ENCODE measurements around the gene PCDH9.

Gene PCDH9

GRCh38 chr13:67224148-67224846, 5.8 kb downstream of the PCDH9 start:
- Histone ChIP-seq H3K36me3 (ENCODE audit: control insufficient read depth in 1 of 2, insufficient read depth in 2 of 2, low read length in 2 of 2) (no peaks in the 10 kb centered on the region), H3K27ac (ENCODE audit: low read depth, low read length) (no peak overlapping the region), H3K4me3 (ENCODE audit: low read depth in 1 of 2, low read length in 2 of 2) (peak overlapping the region in 1 of 2 donors; percentile 18), H3K9me3 (ENCODE audit: control insufficient read depth in 1 of 2, low read length in 2 of 2) (no peaks in the 10 kb centered on the region), H3K27me3 (ENCODE audit: control insufficient read depth in 1 of 2, insufficient read depth in 2 of 2, low read length in 2 of 2) (peaks cover 4% of the 10 kb centered on the region in 2 donors), H3K9ac (ENCODE audit: low read depth in 1 of 2, low read length in 2 of 2) (no peak overlapping the region), H3K4me1 (ENCODE audit: control insufficient read depth in 1 of 2, insufficient read depth in 2 of 2, low read length in 2 of 2) (no peaks in the 10 kb centered on the region)

GRCh38 chr13:67223742-67224141, 6.4 kb downstream of the PCDH9 start:
- Histone ChIP-seq H3K4me3 (ENCODE audit: low read depth in 1 of 2, low read length in 2 of 2) (no peak overlapping the region), H3K27me3 (ENCODE audit: control insufficient read depth in 1 of 2, insufficient read depth in 2 of 2, low read length in 2 of 2) (peaks cover 4% of the 10 kb centered on the region in 2 donors), H3K27ac (ENCODE audit: low read depth, low read length) (no peak overlapping the region), H3K36me3 (ENCODE audit: control insufficient read depth in 1 of 2, insufficient read depth in 2 of 2, low read length in 2 of 2) (no peaks in the 10 kb centered on the region), H3K4me1 (ENCODE audit: control insufficient read depth in 1 of 2, insufficient read depth in 2 of 2, low read length in 2 of 2) (no peaks in the 10 kb centered on the region), H3K9me3 (ENCODE audit: control insufficient read depth in 1 of 2, low read length in 2 of 2) (no peaks in the 10 kb centered on the region), H3K9ac (ENCODE audit: low read depth in 1 of 2, low read length in 2 of 2) (no peak overlapping the region)

GRCh38 chr13:67223024-67223423, 7.1 kb downstream of the PCDH9 start:
- Histone ChIP-seq H3K27me3 (ENCODE audit: control insufficient read depth in 1 of 2, insufficient read depth in 2 of 2, low read length in 2 of 2) (peaks cover 0 to 4% of the 10 kb centered on the region in 2 donors), H3K9me3 (ENCODE audit: control insufficient read depth in 1 of 2, low read length in 2 of 2) (no peaks in the 10 kb centered on the region), H3K36me3 (ENCODE audit: control insufficient read depth in 1 of 2, insufficient read depth in 2 of 2, low read length in 2 of 2) (no peaks in the 10 kb centered on the region), H3K4me1 (ENCODE audit: control insufficient read depth in 1 of 2, insufficient read depth in 2 of 2, low read length in 2 of 2) (no peaks in the 10 kb centered on the region), H3K9ac (ENCODE audit: low read depth in 1 of 2, low read length in 2 of 2) (no peak overlapping the region), H3K4me3 (ENCODE audit: low read depth in 1 of 2, low read length in 2 of 2) (no peak overlapping the region), H3K27ac (ENCODE audit: low read depth, low read length) (no peak overlapping the region)

- no peak overlapping the region for H3K27ac ChIP-seq (ENCODE audit: low read depth, low read length)
- H3K27me3 ChIP-seq (ENCODE audit: control insufficient read depth in 1 of 2, insufficient read depth in 2 of 2, low read length in 2 of 2): no peaks in the 10 kb centered on the region
- no peaks in the 10 kb centered on the region for H3K36me3 ChIP-seq (ENCODE audit: control insufficient read depth in 1 of 2, insufficient read depth in 2 of 2, low read length in 2 of 2)
- H3K9ac ChIP-seq (ENCODE audit: low read depth in 1 of 2, low read length in 2 of 2): no peak overlapping the region
- H3K4me1 ChIP-seq (ENCODE audit: control insufficient read depth in 1 of 2, insufficient read depth in 2 of 2, low read length in 2 of 2): no peaks in the 10 kb centered on the region
- no peaks in the 10 kb centered on the region for H3K9me3 ChIP-seq (ENCODE audit: control insufficient read depth in 1 of 2, low read length in 2 of 2)
- H3K4me3 ChIP-seq (ENCODE audit: low read depth in 1 of 2, low read length in 2 of 2): no peak overlapping the region
These were observed 8.4 kb downstream of the PCDH9 start for GRCh38 chr13:67221630-67222226.

- Histone ChIP-seq H3K9ac (ENCODE audit: low read depth in 1 of 2, low read length in 2 of 2) (no peak overlapping the region), H3K27ac (ENCODE audit: low read depth, low read length) (no peak overlapping the region), H3K27me3 (ENCODE audit: control insufficient read depth in 1 of 2, insufficient read depth in 2 of 2, low read length in 2 of 2) (no peaks in the 10 kb centered on the region), H3K9me3 (ENCODE audit: control insufficient read depth in 1 of 2, low read length in 2 of 2) (no peaks in the 10 kb centered on the region), H3K4me3 (ENCODE audit: low read depth in 1 of 2, low read length in 2 of 2) (no peak overlapping the region), H3K36me3 (ENCODE audit: control insufficient read depth in 1 of 2, insufficient read depth in 2 of 2, low read length in 2 of 2) (no peaks in the 10 kb centered on the region), H3K4me1 (ENCODE audit: control insufficient read depth in 1 of 2, insufficient read depth in 2 of 2, low read length in 2 of 2) (no peaks in the 10 kb centered on the region)
These were observed 11.0 kb downstream of the PCDH9 start for GRCh38 chr13:67219113-67219512.

- no peak overlapping the region for H3K9ac ChIP-seq (ENCODE audit: low read depth in 1 of 2, low read length in 2 of 2)
- H3K4me1 ChIP-seq (ENCODE audit: control insufficient read depth in 1 of 2, insufficient read depth in 2 of 2, low read length in 2 of 2): no peaks in the 10 kb centered on the region
- H3K27ac ChIP-seq (ENCODE audit: low read depth, low read length): no peak overlapping the region
- H3K36me3 ChIP-seq (ENCODE audit: control insufficient read depth in 1 of 2, insufficient read depth in 2 of 2, low read length in 2 of 2): no peaks in the 10 kb centered on the region
- no peaks in the 10 kb centered on the region for H3K9me3 ChIP-seq (ENCODE audit: control insufficient read depth in 1 of 2, low read length in 2 of 2)
- no peak overlapping the region for H3K4me3 ChIP-seq (ENCODE audit: low read depth in 1 of 2, low read length in 2 of 2)
- no peaks in the 10 kb centered on the region for H3K27me3 ChIP-seq (ENCODE audit: control insufficient read depth in 1 of 2, insufficient read depth in 2 of 2, low read length in 2 of 2)
These were observed 12.3 kb downstream of the PCDH9 start for GRCh38 chr13:67217880-67218279.

- Histone ChIP-seq H3K36me3 (ENCODE audit: control insufficient read depth in 1 of 2, insufficient read depth in 2 of 2, low read length in 2 of 2) (no peaks in the 10 kb centered on the region), H3K27ac (ENCODE audit: low read depth, low read length) (no peak overlapping the region), H3K9ac (ENCODE audit: low read depth in 1 of 2, low read length in 2 of 2) (no peak overlapping the region), H3K9me3 (ENCODE audit: control insufficient read depth in 1 of 2, low read length in 2 of 2) (no peaks in the 10 kb centered on the region), H3K27me3 (ENCODE audit: control insufficient read depth in 1 of 2, insufficient read depth in 2 of 2, low read length in 2 of 2) (no peaks in the 10 kb centered on the region), H3K4me1 (ENCODE audit: control insufficient read depth in 1 of 2, insufficient read depth in 2 of 2, low read length in 2 of 2) (no peaks in the 10 kb centered on the region), H3K4me3 (ENCODE audit: low read depth in 1 of 2, low read length in 2 of 2) (no peak overlapping the region)
These were observed 13.3 kb downstream of the PCDH9 start for GRCh38 chr13:67216864-67217263.

- Histone ChIP-seq H3K27me3 (ENCODE audit: control insufficient read depth in 1 of 2, insufficient read depth in 2 of 2, low read length in 2 of 2) (no peaks in the 10 kb centered on the region), H3K9me3 (ENCODE audit: control insufficient read depth in 1 of 2, low read length in 2 of 2) (no peaks in the 10 kb centered on the region), H3K36me3 (ENCODE audit: control insufficient read depth in 1 of 2, insufficient read depth in 2 of 2, low read length in 2 of 2) (no peaks in the 10 kb centered on the region), H3K9ac (ENCODE audit: low read depth in 1 of 2, low read length in 2 of 2) (no peak overlapping the region), H3K27ac (ENCODE audit: low read depth, low read length) (no peak overlapping the region), H3K4me1 (ENCODE audit: control insufficient read depth in 1 of 2, insufficient read depth in 2 of 2, low read length in 2 of 2) (no peaks in the 10 kb centered on the region), H3K4me3 (ENCODE audit: low read depth in 1 of 2, low read length in 2 of 2) (no peak overlapping the region)
These were observed 19.9 kb downstream of the PCDH9 start for GRCh38 chr13:67210208-67210607.

- Histone ChIP-seq H3K36me3 (ENCODE audit: control insufficient read depth in 1 of 2, insufficient read depth in 2 of 2, low read length in 2 of 2) (no peaks in the 10 kb centered on the region), H3K4me3 (ENCODE audit: low read depth in 1 of 2, low read length in 2 of 2) (no peak overlapping the region), H3K27ac (ENCODE audit: low read depth, low read length) (no peak overlapping the region), H3K4me1 (ENCODE audit: control insufficient read depth in 1 of 2, insufficient read depth in 2 of 2, low read length in 2 of 2) (no peaks in the 10 kb centered on the region), H3K27me3 (ENCODE audit: control insufficient read depth in 1 of 2, insufficient read depth in 2 of 2, low read length in 2 of 2) (no peaks in the 10 kb centered on the region), H3K9ac (ENCODE audit: low read depth in 1 of 2, low read length in 2 of 2) (no peak overlapping the region), H3K9me3 (ENCODE audit: control insufficient read depth in 1 of 2, low read length in 2 of 2) (no peaks in the 10 kb centered on the region)
These were observed 21.6 kb downstream of the PCDH9 start for GRCh38 chr13:67208552-67208951.

GRCh38 chr13:67204764-67205163, 25.4 kb downstream of the PCDH9 start:
- H3K4me3 ChIP-seq (ENCODE audit: low read depth in 1 of 2, low read length in 2 of 2): no peak overlapping the region
- H3K9me3 ChIP-seq (ENCODE audit: control insufficient read depth in 1 of 2, low read length in 2 of 2): no peaks in the 10 kb centered on the region
- no peaks in the 10 kb centered on the region for H3K27me3 ChIP-seq (ENCODE audit: control insufficient read depth in 1 of 2, insufficient read depth in 2 of 2, low read length in 2 of 2)
- H3K4me1 ChIP-seq (ENCODE audit: control insufficient read depth in 1 of 2, insufficient read depth in 2 of 2, low read length in 2 of 2): no peaks in the 10 kb centered on the region
- no peak overlapping the region for H3K27ac ChIP-seq (ENCODE audit: low read depth, low read length)
- H3K9ac ChIP-seq (ENCODE audit: low read depth in 1 of 2, low read length in 2 of 2): no peak overlapping the region
- H3K36me3 ChIP-seq (ENCODE audit: control insufficient read depth in 1 of 2, insufficient read depth in 2 of 2, low read length in 2 of 2): no peaks in the 10 kb centered on the region
